Type B pancreatic cell (in vitro differentiated cells): ENCODE data around the gene ADIPOR2. TPM values are rescaled to one million over a fixed set of nuclear protein-coding genes. Genes with fewer than 3 reads are reported as not detected.
"Not testable (repeated sequence)": the region's sequence is repeated elsewhere in the genome, so short reads cannot be mapped to it uniquely, and the experiment has no call there.

Experiments
- DNase-seq: peaks from one replicate; pipeline ENCODE4 v3.0.0; 2021; ENCODE audit warnings: mixed read lengths; ENCODE audit not compliant: unreplicated experiment; ENCODE audit errors: extremely low spot score
- H3K27ac Mint-ChIP-seq: 2 replicates; pipeline ENCODE4 v1.8.0; 2021; ENCODE audit warnings: mild to moderate bottlenecking, mixed read lengths
- H3K27me3 Mint-ChIP-seq: 2 replicates; pipeline ENCODE4 v1.8.0; 2021; ENCODE audit warnings: mixed read lengths
- H3K36me3 Mint-ChIP-seq: 2 replicates; pipeline ENCODE4 v1.8.0; 2021; ENCODE audit warnings: mixed read lengths
- H3K4me1 Mint-ChIP-seq: one replicate; pipeline ENCODE4 v1.8.0; 2021; ENCODE audit warnings: mixed read lengths; ENCODE audit not compliant: unreplicated experiment
- H3K4me3 Mint-ChIP-seq: 2 replicates; pipeline ENCODE4 v1.8.0; 2021; ENCODE audit warnings: mild to moderate bottlenecking, mixed read lengths
- H3K9me3 Mint-ChIP-seq: 2 replicates; pipeline ENCODE4 v1.8.0; 2021; ENCODE audit warnings: mixed read lengths
- CTCF ChIP-seq: fragments of 200-600 bp; sonication (generic); conservative IDR thresholded peaks from 2 replicates; pipeline ENCODE4 v1.5.0; 2021; ENCODE audit warnings: antibody characterized with exemption, mild to moderate bottlenecking
- total RNA-seq: library from RNA; stranded (reverse); gene quantifications from 2 replicates; pipeline ENCODE4 v1.2.1, GENCODE V29; 2021; ENCODE audit warnings: low replicate concordance

Gene ADIPOR2
- total RNA-seq, 1 donor from 2014 or later: 49.2 TPM

GRCh38 chr12:1815814-1816729, 125.2 kb downstream of the ADIPOR2 start:
- Mint-ChIP-seq H3K4me1 (no peaks in the 10 kb centered on the region), H3K9me3 (no peaks in the 10 kb centered on the region), H3K4me3 (no peak overlapping the region), H3K27ac (no peak overlapping the region), H3K27me3 (peaks cover 61% of the 10 kb centered on the region), H3K36me3 (no peaks in the 10 kb centered on the region)
- no peak for TF ChIP-seq CTCF
- DNase-seq: no peak

- no peaks in the 10 kb centered on the region for H3K9me3 Mint-ChIP-seq
- no peak for TF ChIP-seq CTCF
- no peaks in the 10 kb centered on the region for H3K36me3 Mint-ChIP-seq
- H3K4me3 Mint-ChIP-seq: no peak overlapping the region
- H3K4me1 Mint-ChIP-seq: no peaks in the 10 kb centered on the region
- peaks cover 69% of the 10 kb centered on the region for H3K27me3 Mint-ChIP-seq
- no peak for DNase-seq
- no peak overlapping the region for H3K27ac Mint-ChIP-seq
These were observed 126.0 kb downstream of the ADIPOR2 start for GRCh38 chr12:1816730-1817348.

- H3K27me3 Mint-ChIP-seq: peaks cover 74% of the 10 kb centered on the region
- H3K4me3 Mint-ChIP-seq: not testable (repeated sequence)
These were observed 127.1 kb downstream of the ADIPOR2 start for GRCh38 chr12:1817928-1818327.

GRCh38 chr12:1819050-1819449, 128.2 kb downstream of the ADIPOR2 start:
- TF ChIP-seq CTCF: no peak
- no peak overlapping the region for H3K4me3 Mint-ChIP-seq
- H3K27ac Mint-ChIP-seq: no peak overlapping the region
- H3K36me3 Mint-ChIP-seq: no peaks in the 10 kb centered on the region
- no peaks in the 10 kb centered on the region for H3K9me3 Mint-ChIP-seq
- DNase-seq: no peak
- no peaks in the 10 kb centered on the region for H3K4me1 Mint-ChIP-seq
- peaks cover 77% of the 10 kb centered on the region for H3K27me3 Mint-ChIP-seq

More at GRCh38 chr12:1817928-1818327, 127.1 kb downstream of the ADIPOR2 start:
- H3K27ac Mint-ChIP-seq, H3K36me3 Mint-ChIP-seq, H3K4me1 Mint-ChIP-seq, H3K9me3 Mint-ChIP-seq, DNase-seq: not testable (repeated sequence)

- no peak for TF ChIP-seq CTCF
- Mint-ChIP-seq H3K27ac (no peak overlapping the region), H3K4me3 (no peak overlapping the region), H3K36me3 (no peaks in the 10 kb centered on the region), H3K27me3 (peaks cover 80% of the 10 kb centered on the region), H3K9me3 (no peaks in the 10 kb centered on the region), H3K4me1 (no peaks in the 10 kb centered on the region)
- no peak for DNase-seq
These were observed 128.7 kb downstream of the ADIPOR2 start for GRCh38 chr12:1819571-1819970.
